Endothelial cell (in vitro differentiated cells): ENCODE measurements around the gene PHF21A. TPM values are rescaled to one million over a fixed set of nuclear protein-coding genes. Genes with fewer than 3 reads are reported as not detected.
A peak's percentile ranks its signal among the peaks of the same experiment; 100 is the strongest.

Source experiments
- DNase-seq: peaks from one replicate; pipeline ENCODE4 v3.0.0; 2021; ENCODE audit warnings: low spot score
- H3K27ac Mint-ChIP-seq: one replicate; pipeline ENCODE4 v1.8.0; 2021; ENCODE audit warnings: mixed read lengths, inconsistent platforms; ENCODE audit not compliant: unreplicated experiment
- H3K27me3 Mint-ChIP-seq: one replicate; pipeline ENCODE4 v1.8.0; 2021; ENCODE audit warnings: mild to moderate bottlenecking, moderate library complexity, mixed read lengths, inconsistent platforms; ENCODE audit not compliant: unreplicated experiment
- H3K36me3 Mint-ChIP-seq: one replicate; pipeline ENCODE4 v1.8.0; 2021; ENCODE audit warnings: mild to moderate bottlenecking, low read depth, mixed read lengths, inconsistent platforms; ENCODE audit not compliant: unreplicated experiment
- H3K4me1 Mint-ChIP-seq: one replicate; pipeline ENCODE4 v1.8.0; 2021; ENCODE audit warnings: mild to moderate bottlenecking, mixed read lengths, inconsistent platforms; ENCODE audit not compliant: unreplicated experiment
- H3K4me3 Mint-ChIP-seq: one replicate; pipeline ENCODE4 v1.8.0; 2021; ENCODE audit warnings: mild to moderate bottlenecking, mixed read lengths, inconsistent platforms; ENCODE audit not compliant: unreplicated experiment
- H3K9me3 Mint-ChIP-seq: one replicate; pipeline ENCODE4 v1.8.0; 2021; ENCODE audit warnings: mixed read lengths, inconsistent platforms; ENCODE audit not compliant: unreplicated experiment
- CTCF ChIP-seq: fragments of 200-600 bp; sonication (generic); IDR thresholded peaks from one replicate; pipeline ENCODE4 v1.5.0; 2021; ENCODE audit warnings: antibody characterized with exemption; ENCODE audit not compliant: unreplicated experiment
- total RNA-seq: library from RNA; stranded (reverse); fragmentation: NEBNext Ultra II Directional; extraction: Animal tissue kit (Norgen Biotek cat#: 25700); gene quantifications from one replicate; pipeline ENCODE4 v1.2.1, GENCODE V29; 2021; ENCODE audit not compliant: unreplicated experiment

The PHF21A gene
- total RNA-seq, 1 donor from 2014 or later, result 52.8 TPM

DNA sequence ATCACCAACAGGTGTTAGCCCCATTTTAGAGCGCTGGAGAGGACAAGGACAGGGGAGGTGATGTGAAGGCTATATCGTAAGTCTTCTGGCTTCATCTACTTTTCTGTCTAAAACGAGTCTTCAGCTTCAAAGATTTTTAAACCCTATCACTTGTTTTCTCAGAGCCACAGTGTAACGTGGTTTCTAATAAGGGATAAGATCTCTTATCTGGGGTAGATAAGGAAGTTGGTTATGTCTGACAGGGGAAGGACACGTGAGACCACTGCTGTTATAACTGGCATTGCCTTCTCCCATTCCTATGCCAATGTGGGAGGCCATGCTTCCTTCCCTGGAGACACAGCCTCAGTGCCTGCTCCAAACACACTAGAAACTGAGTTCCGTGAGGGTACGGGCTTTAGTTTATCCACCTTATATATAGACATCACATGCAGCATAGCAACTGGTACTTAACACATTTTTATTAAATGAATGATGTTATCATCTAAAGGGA is 159.5 kb downstream of the PHF21A start:
- H3K27ac Mint-ChIP-seq, result no peak overlapping the region
- no peaks in the 10 kb centered on the region for H3K27me3 Mint-ChIP-seq
- no peak overlapping the region for H3K4me3 Mint-ChIP-seq
- H3K9me3 Mint-ChIP-seq, result no peaks in the 10 kb centered on the region
- H3K4me1 Mint-ChIP-seq, result no peaks in the 10 kb centered on the region
- H3K36me3 Mint-ChIP-seq, result no peaks in the 10 kb centered on the region
- no peak for DNase-seq
- no peak for TF ChIP-seq CTCF

GRCh38 chr11:45960387-45961095 is 160.7 kb downstream of the PHF21A start:
- H3K9me3 Mint-ChIP-seq, result no peaks in the 10 kb centered on the region
- no peaks in the 10 kb centered on the region for H3K4me1 Mint-ChIP-seq
- no peak for DNase-seq
- H3K27me3 Mint-ChIP-seq, result no peaks in the 10 kb centered on the region
- H3K27ac Mint-ChIP-seq, result no peak overlapping the region
- no peak for TF ChIP-seq CTCF
- H3K4me3 Mint-ChIP-seq, result no peak overlapping the region
- H3K36me3 Mint-ChIP-seq, result no peaks in the 10 kb centered on the region

DNA sequence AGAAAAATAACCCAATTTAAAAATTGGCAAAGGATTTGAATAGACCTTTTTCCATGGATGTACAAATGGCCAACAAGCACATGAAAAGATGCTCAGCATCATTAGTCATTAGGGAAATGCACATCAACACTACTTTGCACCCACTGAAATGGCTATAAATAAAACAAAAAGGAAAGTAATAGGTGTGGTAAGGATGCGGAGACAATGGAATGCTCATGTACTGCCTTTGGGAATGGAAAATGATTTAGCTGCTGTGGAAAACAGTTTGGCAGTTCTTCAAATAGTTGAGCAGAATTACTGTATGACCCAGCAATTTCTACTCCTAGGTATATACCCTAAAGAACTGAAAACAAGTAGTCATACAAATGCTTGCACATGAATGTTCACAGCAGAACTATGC is 161.4 kb downstream of the PHF21A start:
- Mint-ChIP-seq H3K9me3 (no peaks in the 10 kb centered on the region), H3K4me3 (no peak overlapping the region), H3K27ac (no peak overlapping the region), H3K4me1 (no peaks in the 10 kb centered on the region), H3K27me3 (no peaks in the 10 kb centered on the region), H3K36me3 (no peaks in the 10 kb centered on the region)
- no peak for TF ChIP-seq CTCF
- no peak for DNase-seq

- Mint-ChIP-seq H3K27me3 (peaks cover 4% of the 10 kb centered on the region), H3K9me3 (no peaks in the 10 kb centered on the region), H3K4me1 (no peaks in the 10 kb centered on the region), H3K36me3 (peaks cover 21% of the 10 kb centered on the region), H3K4me3 (no peak overlapping the region), H3K27ac (no peak overlapping the region)
- no peak for TF ChIP-seq CTCF
- no peak for DNase-seq
Measured at GRCh38 chr11:45949992-45950407, 171.3 kb downstream of the PHF21A start.

- H3K27ac Mint-ChIP-seq, result no peak overlapping the region
- no peaks in the 10 kb centered on the region for H3K9me3 Mint-ChIP-seq
- DNase-seq, result no peak
- H3K4me3 Mint-ChIP-seq, result peak overlapping the region; percentile 29
- peaks cover 6% of the 10 kb centered on the region for H3K27me3 Mint-ChIP-seq
- no peak for TF ChIP-seq CTCF
- H3K4me1 Mint-ChIP-seq, result no peaks in the 10 kb centered on the region
- peaks cover 21% of the 10 kb centered on the region for H3K36me3 Mint-ChIP-seq
Measured at GRCh38 chr11:45948356-45948755, 172.9 kb downstream of the PHF21A start.
